H1 (cell line): Measurements from ENCODE around the gene AAK1. TPM values are rescaled to one million over a fixed set of nuclear protein-coding genes. Genes with fewer than 3 reads are reported as not detected.

Experiments used
- CTCF ChIA-PET: fragments of 300-600 bp; sonication (Branson Sonifier 250); formaldehyde crosslinking; loops from one replicate; lab custom pipeline; 2021; ENCODE audit not compliant: partially characterized antibody; lab: Charles Lee
- POLR2A ChIA-PET: fragments of 300-600 bp; sonication (Branson Sonifier 250); formaldehyde crosslinking; loops from one replicate; lab custom pipeline; 2021; ENCODE audit warnings: inconsistent platforms; ENCODE audit not compliant: partially characterized antibody; lab: Charles Lee
- DNase-seq, 2 experiments: peaks; one replicate each; pipeline versions ENCODE4 v3.0.0 to v3.0.0-alpha.2; 2010 to 2022; ENCODE audit warnings: low spot score in 2 of 2, low read depth in 1 of 2, mixed read lengths in 1 of 2
- FAIRE-seq: peaks from 2 replicates; lab custom pipeline; 2011; peaks lifted over from hg19 to GRCh38; lab: Jason Lieb, UNC
- H2AFZ ChIP-seq: 2 replicates; pipeline ENCODE4 v1.8.1; 2012; ENCODE audit warnings: low read length, inconsistent platforms
- H2AK5ac ChIP-seq: 2 replicates; pipeline ENCODE4 v1.6.1; 2013; ENCODE audit warnings: low read depth, low read length
- H2BK120ac ChIP-seq: replicated peaks from 2 replicates; pipeline ENCODE3; 2013; ENCODE audit warnings: low read depth, low read length, inconsistent platforms
- H2BK12ac ChIP-seq: 2 replicates; pipeline ENCODE4 v1.6.1; 2013; ENCODE audit warnings: low read depth, low read length
- H2BK15ac ChIP-seq: 2 replicates; pipeline ENCODE4 v1.6.1; 2013; ENCODE audit warnings: low read length
- H2BK20ac ChIP-seq: 2 replicates; pipeline ENCODE4 v1.6.1; 2013; ENCODE audit warnings: low read length
- H2BK5ac ChIP-seq: 2 replicates; pipeline ENCODE4 v1.6.1; 2013; ENCODE audit warnings: low read depth, low read length
- H3K14ac ChIP-seq: 2 replicates; pipeline ENCODE4 v1.6.1; 2013; ENCODE audit warnings: inconsistent platforms; ENCODE audit not compliant: insufficient read length
- H3K18ac ChIP-seq: 2 replicates; pipeline ENCODE4 v1.6.1; 2013; ENCODE audit warnings: low read length; ENCODE audit errors: extremely low read depth
- H3K23ac ChIP-seq: 2 replicates; pipeline ENCODE4 v1.6.1; 2013; ENCODE audit warnings: inconsistent platforms; ENCODE audit not compliant: insufficient read length
- H3K23me2 ChIP-seq: 2 replicates; pipeline ENCODE4 v1.6.1; 2013; ENCODE audit warnings: low read depth, low read length
- H3K27ac ChIP-seq: 2 replicates; pipeline ENCODE4 v1.6.1; 2011; ENCODE audit warnings: low read depth, low read length, inconsistent platforms
- H3K27me3 ChIP-seq, 4 experiments: replicated peaks in 1 of 4; 1 replicate in 1 of 4; 2 replicates in 3 of 4; pipeline versions ENCODE4 v1.6.1 to v1.8.1; 2011 to 2013; ENCODE audit warnings: low read length in 3 of 4, mild to moderate bottlenecking in 3 of 4, inconsistent platforms in 2 of 4, mixed read lengths in 2 of 4, moderate library complexity in 1 of 4; ENCODE audit not compliant: control insufficient read depth in 3 of 4, insufficient read depth in 3 of 4; ENCODE audit errors: extremely low read depth in 1 of 4
- H3K36me3 ChIP-seq, 4 experiments: 2 replicates each; pipeline versions ENCODE4 v1.6.1 to v1.8.1; 2011 to 2013; ENCODE audit warnings: mild to moderate bottlenecking in 4 of 4, low read length in 3 of 4, moderate library complexity in 2 of 4, control low read depth in 1 of 4, inconsistent platforms in 1 of 4; ENCODE audit not compliant: insufficient read depth in 4 of 4, control insufficient read depth in 2 of 4
- H3K4ac ChIP-seq: replicated peaks from 2 replicates; pipeline ENCODE3; 2013; ENCODE audit warnings: low read length, low read depth, mixed read lengths, inconsistent platforms; ENCODE audit not compliant: insufficient read length
- H3K4me1 ChIP-seq, 4 experiments: replicated peaks in 1 of 4; 1 replicate in 1 of 4; 2 replicates in 3 of 4; pipeline versions ENCODE4 v1.6.1 to v1.8.1; 2011 to 2013; ENCODE audit warnings: low read length in 3 of 4, inconsistent platforms in 2 of 4, mixed read lengths in 1 of 4; ENCODE audit not compliant: insufficient read depth in 4 of 4, control insufficient read depth in 3 of 4
- H3K4me2 ChIP-seq, 2 experiments: 2 replicates each; pipeline versions ENCODE4 v1.6.1 to v1.8.1; 2011 to 2013; ENCODE audit warnings: low read depth in 2 of 2, low read length in 2 of 2, control low read depth in 1 of 2, inconsistent platforms in 1 of 2, mild to moderate bottlenecking in 1 of 2; ENCODE audit not compliant: insufficient read depth in 1 of 2
- H3K4me3 ChIP-seq, 4 experiments: fragments of 200-600, 300-600 bp in 1 of 4; sonication (generic), shearing (Covaris generic), sonication (Bioruptor Twin) in 1 of 4; 2 replicates each; pipeline versions ENCODE4 v1.5.1 to v1.8.1; 2011 to 2016; ENCODE audit warnings: low read length in 4 of 4, low read depth in 3 of 4, control low read depth in 2 of 4, inconsistent platforms in 2 of 4, mild to moderate bottlenecking in 2 of 4, mixed read lengths in 1 of 4, moderate library complexity in 1 of 4; ENCODE audit not compliant: insufficient read depth in 2 of 4; ENCODE audit errors: extremely low read depth in 1 of 4
- H3K56ac ChIP-seq: replicated peaks from 2 replicates; pipeline ENCODE3; 2013; ENCODE audit warnings: low read depth, mild to moderate bottlenecking, mixed read lengths, low read length, inconsistent platforms; ENCODE audit not compliant: insufficient read length
- H3K79me1 ChIP-seq: 2 replicates; pipeline ENCODE4 v1.6.1; 2013; ENCODE audit warnings: low read depth, low read length, control low read depth
- H3K79me2 ChIP-seq, 2 experiments: 2 replicates each; pipeline versions ENCODE4 v1.6.1 to v1.8.1; 2012 to 2013; ENCODE audit warnings: low read length in 2 of 2, mild to moderate bottlenecking in 2 of 2, inconsistent platforms in 1 of 2; ENCODE audit not compliant: insufficient read depth in 2 of 2, control insufficient read depth in 1 of 2
- H3K9ac ChIP-seq, 4 experiments: replicated peaks in 1 of 4; 1 replicate in 1 of 4; 2 replicates in 3 of 4; pipeline versions ENCODE4 v1.6.1 to v1.8.1; 2011 to 2013; ENCODE audit warnings: low read depth in 3 of 4, low read length in 3 of 4, control low read depth in 2 of 4, mild to moderate bottlenecking in 2 of 4, moderate library complexity in 2 of 4, inconsistent platforms in 1 of 4; ENCODE audit errors: extremely low read depth in 1 of 4
- H3K9me3 ChIP-seq, 2 experiments: 2 replicates each; pipeline versions ENCODE4 v1.6.1 to v1.8.1; 2012 to 2013; ENCODE audit warnings: mild to moderate bottlenecking in 2 of 2, moderate library complexity in 2 of 2, control low read depth in 1 of 2, inconsistent platforms in 1 of 2, low read depth in 1 of 2, low read length in 1 of 2, mixed read lengths in 1 of 2; ENCODE audit not compliant: insufficient read depth in 2 of 2
- H4K20me1 ChIP-seq, 2 experiments: replicated peaks in 1 of 2; 2 replicates each; pipeline versions ENCODE3 to v1.8.1; 2011 to 2013; ENCODE audit warnings: inconsistent platforms in 2 of 2, low read length in 2 of 2, mild to moderate bottlenecking in 1 of 2; ENCODE audit not compliant: insufficient read depth in 2 of 2, control insufficient read depth in 1 of 2
- H4K5ac ChIP-seq: 2 replicates; pipeline ENCODE4 v1.6.1; 2013; ENCODE audit warnings: low read length, low read depth, mixed read lengths, inconsistent platforms; ENCODE audit not compliant: insufficient read length
- H4K8ac ChIP-seq: 2 replicates; pipeline ENCODE4 v1.8.0; 2013; ENCODE audit warnings: mild to moderate bottlenecking, moderate library complexity, low read length, inconsistent platforms; ENCODE audit not compliant: insufficient read depth; ENCODE audit errors: extremely low read depth
- H4K91ac ChIP-seq: replicated peaks from 2 replicates; pipeline ENCODE3; 2013; ENCODE audit warnings: low read length, mixed read lengths, inconsistent platforms; ENCODE audit not compliant: insufficient read length
- BCL11A ChIP-seq, 2 experiments: IDR thresholded peaks; one replicate each; pipeline ENCODE4 v1.6.1; 2011; ENCODE audit warnings: low read depth in 2 of 2, low read length in 2 of 2, mild to moderate bottlenecking in 2 of 2
- BRCA1 ChIP-seq: IDR thresholded peaks from 2 replicates; pipeline ENCODE4 v1.6.1; 2012; ENCODE audit warnings: low read depth, low read length, improper control_type of control experiment
- CEBPB ChIP-seq: IDR thresholded peaks from 2 replicates; pipeline ENCODE4 v1.6.1; 2012; ENCODE audit warnings: low read depth, low read length
- CREB1 ChIP-seq: IDR thresholded peaks from 2 replicates; pipeline ENCODE4 v1.6.1; 2012; ENCODE audit warnings: inconsistent platforms
- EGR1 ChIP-seq: IDR thresholded peaks from 2 replicates; pipeline ENCODE4 v1.6.1; 2011; ENCODE audit warnings: low read depth, low read length, borderline replicate concordance
- FOSL1 ChIP-seq: IDR thresholded peaks from 2 replicates; pipeline ENCODE4 v1.6.1; 2011; ENCODE audit warnings: mild to moderate bottlenecking, low read depth, low read length, moderate library complexity; ENCODE audit not compliant: insufficient read depth
- HDAC6 ChIP-seq: IDR thresholded peaks from one replicate; pipeline ENCODE4 v1.7.1; 2012; ENCODE audit warnings: low read depth, mild to moderate bottlenecking, inconsistent platforms, low read length, moderate library complexity
- KDM5A ChIP-seq: fragments of 200-600 bp; IDR thresholded peaks from 2 replicates; pipeline ENCODE4 v1.7.1; 2012; ENCODE audit warnings: mild to moderate bottlenecking, low read length, inconsistent platforms, mixed read lengths
- SAP30 ChIP-seq: fragments of 300-600 bp; sonication (generic); IDR thresholded peaks from 2 replicates; pipeline ENCODE4 v1.7.1; 2012; ENCODE audit warnings: low read length, moderate library complexity, mild to moderate bottlenecking, inconsistent platforms; ENCODE audit not compliant: insufficient read depth, insufficient replicate concordance
- SIN3A ChIP-seq, 2 experiments: IDR thresholded peaks in 1 of 2; conservative IDR thresholded peaks in 1 of 2; 2 replicates each; pipeline ENCODE4 v1.6.1; 2011 to 2012; ENCODE audit warnings: low read length in 2 of 2, improper control_type of control experiment in 1 of 2, low read depth in 1 of 2, mild to moderate bottlenecking in 1 of 2
- TAF7 ChIP-seq: optimal IDR thresholded peaks from 2 replicates; pipeline ENCODE3; 2011; ENCODE audit warnings: low read depth, mild to moderate bottlenecking, inconsistent platforms, low read length, moderate library complexity, borderline replicate concordance
- ZNF274 ChIP-seq: IDR thresholded peaks from 2 replicates; pipeline ENCODE4 v1.7.0; 2012; ENCODE audit warnings: low read length, borderline replicate concordance; ENCODE audit errors: extremely low read depth
- WGBS, 2 experiments: shearing (Covaris generic) in 1 of 2; methylation state at CpG; one replicate each; pipeline versions ENCODE4 v1.1.6 to v1.1.7; 2013 to 2015; ENCODE audit warnings: low lambda C conversion rate in 2 of 2, mixed read lengths in 2 of 2, inconsistent platforms in 1 of 2, low coverage in 1 of 2, missing lambda C conversion rate in 1 of 2; ENCODE audit not compliant: insufficient replicate concordance in 2 of 2, insufficient coverage in 1 of 2, insufficient read length in 1 of 2; ENCODE audit errors: extremely low coverage in 1 of 2, missing lambda C conversion rate in 1 of 2; 5-methylcytosine and 5-hydroxymethylcytosine counted together
- polyA plus RNA-seq, 7 experiments: library from polyadenylated mRNA; depleted of rRNA in 3 of 7; stranded (reverse) in 5 of 7; unstranded in 2 of 7; fragments of >200 nt in 5 of 7; fragments of 200-250 nt in 2 of 7; gene quantifications; 1 replicate in 5 of 7; 2 replicates in 1 of 7; 4 replicates in 1 of 7; pipeline versions ENCODE4 v1.2.1 to v1.2.3, GENCODE V29; 2011 to 2013; ENCODE audit warnings: missing spikeins in 2 of 7, mixed read lengths in 2 of 7
- total RNA-seq: library from RNA; stranded (reverse); fragmentation: NEBNext Ultra II Directional; extraction: Animal tissue kit (Norgen Biotek cat#: 25700); gene quantifications from 2 replicates; pipeline ENCODE4 v1.2.1, GENCODE V29; 2021

AAK1 gene
- total and polyA plus RNA-seq, 2 of the 8 experiments (the other 6 are each of a cell fraction or from before 2014, with no cell fraction given), result 10.0 to 40.5 TPM

GRCh38 chr2:69546646-69547045, 96.9 kb downstream of the AAK1 start:
- no peak overlapping the region for H2BK15ac ChIP-seq
- peaks cover 5 to 6% of the 10 kb centered on the region in 2 experiments; a peak in 3 of 4 replicates for H3K9me3 ChIP-seq
- H3K14ac ChIP-seq, result no peak overlapping the region
- H2BK20ac ChIP-seq, result no peak overlapping the region
- no peak overlapping the region for H4K8ac ChIP-seq
- FAIRE-seq (no peak), DNase-seq (no peak)
- no peaks in the 10 kb centered on the region for H3K4me1 ChIP-seq
- H4K20me1 ChIP-seq, result no peaks in the 10 kb centered on the region
- H3K9ac ChIP-seq, result no peak overlapping the region
- no peak overlapping the region for H2BK12ac ChIP-seq
- ChIA-PET CTCF (no interaction called here), POLR2A (no interaction called here)
- H2AK5ac ChIP-seq, result no peak overlapping the region
- no peak overlapping the region for H4K5ac ChIP-seq
- WGBS, 2 experiments, result 89% methylated on average over 1 of the region's 1 CpG; no CpG with 5 or more reads in 1 of the 2 experiments
- no peak overlapping the region for H3K23ac ChIP-seq
- no peak overlapping the region for H4K91ac ChIP-seq
- H2BK5ac ChIP-seq, result no peak overlapping the region
- TF ChIP-seq FOSL1 (no peak), KDM5A (no peak), ZNF274 (no peak), CEBPB (no peak), EGR1 (no peak), HDAC6 (no peak), CREB1 (no peak), TAF7 (no peak), BCL11A (IDR thresholded peaks at IDR 0.05; ENCODE audit: low read depth in 2 of 2, low read length in 2 of 2) (no peak), BRCA1 (no peak), SIN3A (conservative IDR thresholded peaks at IDR 0.05 in 1 of 2, IDR thresholded peaks at IDR 0.05 in 1 of 2; ENCODE audit: low read depth in 1 of 2, low read length in 2 of 2) (no peak), SAP30 (no peak)
- H3K56ac ChIP-seq, result no peak overlapping the region
- no peak overlapping the region for H3K4me2 ChIP-seq
- H3K27me3 ChIP-seq, result no peaks in the 10 kb centered on the region
- H3K79me1 ChIP-seq, result no peaks in the 10 kb centered on the region; the same call in 1 of the 2 replicates
- H3K18ac ChIP-seq, result no peak overlapping the region
- H3K79me2 ChIP-seq, result no peaks in the 10 kb centered on the region
- H3K27ac ChIP-seq, result no peak overlapping the region
- H3K23me2 ChIP-seq, result no peaks in the 10 kb centered on the region
- no peak overlapping the region for H2BK120ac ChIP-seq
- H3K4ac ChIP-seq, result no peak overlapping the region
- H3K4me3 ChIP-seq, result no peak overlapping the region
- H3K36me3 ChIP-seq, result peaks cover 0 to 6% (median 0%) of the 10 kb centered on the region in 4 experiments; a peak in 2 of 8 replicates
- no peak overlapping the region for H2AFZ ChIP-seq
